ENCODE measurements around the gene UVSSA. TPM values are rescaled to one million over a fixed set of nuclear protein-coding genes. Genes with fewer than 3 reads are reported as not detected.

Gene UVSSA
- total RNA-seq, 1 experiment from 2014 or later: 40.4 TPM

DNA sequence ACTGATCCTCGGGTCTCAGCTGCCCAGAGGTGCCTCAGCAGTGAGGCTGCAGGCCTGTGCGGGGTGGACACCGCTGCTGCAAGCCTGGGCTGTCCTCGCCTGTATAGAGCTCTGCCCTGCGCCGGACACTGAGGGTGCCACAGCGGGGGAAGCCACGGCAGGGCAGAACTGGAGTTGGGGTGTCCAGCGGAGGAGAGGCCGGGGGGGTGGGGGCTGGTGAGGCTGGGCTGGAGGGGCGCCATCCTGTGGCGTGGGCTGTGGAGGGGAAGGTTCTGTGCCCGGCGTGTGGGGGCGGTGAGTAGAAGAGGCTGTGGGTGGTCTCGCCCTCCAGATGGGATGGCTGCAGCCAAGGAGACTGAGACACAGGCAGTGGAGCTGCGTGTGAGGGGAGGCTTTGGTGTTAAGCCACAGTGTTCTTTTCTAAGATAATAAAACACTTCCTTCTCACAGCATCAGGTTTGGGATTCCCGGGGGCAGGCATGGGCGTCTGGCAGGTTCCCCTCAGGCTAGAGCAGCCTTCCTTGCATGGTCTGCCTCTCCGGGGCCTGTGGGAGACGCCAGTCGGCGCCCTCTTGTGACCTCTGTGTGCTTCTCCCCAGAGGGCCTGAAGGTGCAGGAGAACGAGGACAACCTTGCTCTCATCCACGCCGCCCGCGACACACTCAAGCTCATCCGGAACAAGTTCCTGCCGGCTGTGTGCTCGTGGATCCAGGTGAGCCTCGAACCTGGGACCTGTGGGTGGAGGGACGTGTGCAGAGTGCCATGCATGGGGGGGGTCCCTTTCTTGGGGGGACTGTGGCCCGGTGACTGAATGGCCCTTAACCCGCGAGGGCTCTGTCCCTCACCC is 7.4 kb downstream of the UVSSA start:
- ATAC-seq (peak; percentile 31), DNase-seq (ENCODE audit: low spot score) (peak; percentile 37)
- no peak overlapping the region for H3K27ac Mint-ChIP-seq
- H3K9me3 Mint-ChIP-seq: no peaks in the 10 kb centered on the region
- H3K27me3 Mint-ChIP-seq (ENCODE audit: low read depth): no peaks in the 10 kb centered on the region
- TF ChIP-seq, protein P1, sequence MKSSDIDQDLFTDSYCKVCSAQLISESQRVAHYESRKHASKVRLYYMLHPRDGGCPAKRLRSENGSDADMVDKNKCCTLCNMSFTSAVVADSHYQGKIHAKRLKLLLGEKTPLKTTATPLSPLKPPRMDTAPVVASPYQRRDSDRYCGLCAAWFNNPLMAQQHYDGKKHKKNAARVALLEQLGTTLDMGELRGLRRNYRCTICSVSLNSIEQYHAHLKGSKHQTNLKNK (CRISPR knock-in tag; IDR thresholded peaks at IDR 0.05): no peak
- TF ChIP-seq ZNF219 (CRISPR knock-in tag; IDR thresholded peaks at IDR 0.05; ENCODE audit: borderline replicate concordance) (no peak), HMGA2 (CRISPR knock-in tag; IDR thresholded peaks at IDR 0.05) (no peak), ZNF671 (CRISPR knock-in tag; IDR thresholded peaks at IDR 0.05) (no peak), GABPB1 (CRISPR knock-in tag; IDR thresholded peaks at IDR 0.05) (no peak), ESRRA (CRISPR knock-in tag; IDR thresholded peaks at IDR 0.05; ENCODE audit: borderline replicate concordance) (no peak), NFATC4 (CRISPR knock-in tag; IDR thresholded peaks at IDR 0.05) (no peak), ZNF138 (CRISPR knock-in tag; conservative IDR thresholded peaks at IDR 0.05) (no peak), ZNF423 (CRISPR knock-in tag; IDR thresholded peaks at IDR 0.05) (no peak), IRF2 (CRISPR knock-in tag; IDR thresholded peaks at IDR 0.05; ENCODE audit: borderline replicate concordance, low read depth) (no peak), SMAD3 (CRISPR knock-in tag; IDR thresholded peaks at IDR 0.05; ENCODE audit: borderline replicate concordance) (no peak), TEAD4 (CRISPR knock-in tag; IDR thresholded peaks at IDR 0.05) (no peak), CREB1 (CRISPR knock-in tag; IDR thresholded peaks at IDR 0.05) (no peak)
- TF ChIP-seq, protein P2, sequence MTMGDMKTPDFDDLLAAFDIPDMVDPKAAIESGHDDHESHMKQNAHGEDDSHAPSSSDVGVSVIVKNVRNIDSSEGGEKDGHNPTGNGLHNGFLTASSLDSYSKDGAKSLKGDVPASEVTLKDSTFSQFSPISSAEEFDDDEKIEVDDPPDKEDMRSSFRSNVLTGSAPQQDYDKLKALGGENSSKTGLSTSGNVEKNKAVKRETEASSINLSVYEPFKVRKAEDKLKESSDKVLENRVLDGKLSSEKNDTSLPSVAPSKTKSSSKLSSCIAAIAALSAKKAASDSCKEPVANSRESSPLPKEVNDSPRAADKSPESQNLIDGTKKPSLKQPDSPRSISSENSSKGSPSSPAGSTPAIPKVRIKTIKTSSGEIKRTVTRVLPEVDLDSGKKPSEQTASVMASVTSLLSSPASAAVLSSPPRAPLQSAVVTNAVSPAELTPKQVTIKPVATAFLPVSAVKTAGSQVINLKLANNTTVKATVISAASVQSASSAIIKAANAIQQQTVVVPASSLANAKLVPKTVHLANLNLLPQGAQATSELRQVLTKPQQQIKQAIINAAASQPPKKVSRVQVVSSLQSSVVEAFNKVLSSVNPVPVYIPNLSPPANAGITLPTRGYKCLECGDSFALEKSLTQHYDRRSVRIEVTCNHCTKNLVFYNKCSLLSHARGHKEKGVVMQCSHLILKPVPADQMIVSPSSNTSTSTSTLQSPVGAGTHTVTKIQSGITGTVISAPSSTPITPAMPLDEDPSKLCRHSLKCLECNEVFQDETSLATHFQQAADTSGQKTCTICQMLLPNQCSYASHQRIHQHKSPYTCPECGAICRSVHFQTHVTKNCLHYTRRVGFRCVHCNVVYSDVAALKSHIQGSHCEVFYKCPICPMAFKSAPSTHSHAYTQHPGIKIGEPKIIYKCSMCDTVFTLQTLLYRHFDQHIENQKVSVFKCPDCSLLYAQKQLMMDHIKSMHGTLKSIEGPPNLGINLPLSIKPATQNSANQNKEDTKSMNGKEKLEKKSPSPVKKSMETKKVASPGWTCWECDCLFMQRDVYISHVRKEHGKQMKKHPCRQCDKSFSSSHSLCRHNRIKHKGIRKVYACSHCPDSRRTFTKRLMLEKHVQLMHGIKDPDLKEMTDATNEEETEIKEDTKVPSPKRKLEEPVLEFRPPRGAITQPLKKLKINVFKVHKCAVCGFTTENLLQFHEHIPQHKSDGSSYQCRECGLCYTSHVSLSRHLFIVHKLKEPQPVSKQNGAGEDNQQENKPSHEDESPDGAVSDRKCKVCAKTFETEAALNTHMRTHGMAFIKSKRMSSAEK (CRISPR knock-in tag; IDR thresholded peaks at IDR 0.05; ENCODE audit: borderline replicate concordance): no peak
- TF ChIP-seq, protein P3, sequence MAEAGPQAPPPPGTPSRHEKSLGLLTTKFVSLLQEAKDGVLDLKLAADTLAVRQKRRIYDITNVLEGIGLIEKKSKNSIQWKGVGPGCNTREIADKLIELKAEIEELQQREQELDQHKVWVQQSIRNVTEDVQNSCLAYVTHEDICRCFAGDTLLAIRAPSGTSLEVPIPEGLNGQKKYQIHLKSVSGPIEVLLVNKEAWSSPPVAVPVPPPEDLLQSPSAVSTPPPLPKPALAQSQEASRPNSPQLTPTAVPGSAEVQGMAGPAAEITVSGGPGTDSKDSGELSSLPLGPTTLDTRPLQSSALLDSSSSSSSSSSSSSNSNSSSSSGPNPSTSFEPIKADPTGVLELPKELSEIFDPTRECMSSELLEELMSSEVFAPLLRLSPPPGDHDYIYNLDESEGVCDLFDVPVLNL (CRISPR knock-in tag; IDR thresholded peaks at IDR 0.05; ENCODE audit: borderline replicate concordance, low read depth): no peak
- TF ChIP-seq, protein P4, sequence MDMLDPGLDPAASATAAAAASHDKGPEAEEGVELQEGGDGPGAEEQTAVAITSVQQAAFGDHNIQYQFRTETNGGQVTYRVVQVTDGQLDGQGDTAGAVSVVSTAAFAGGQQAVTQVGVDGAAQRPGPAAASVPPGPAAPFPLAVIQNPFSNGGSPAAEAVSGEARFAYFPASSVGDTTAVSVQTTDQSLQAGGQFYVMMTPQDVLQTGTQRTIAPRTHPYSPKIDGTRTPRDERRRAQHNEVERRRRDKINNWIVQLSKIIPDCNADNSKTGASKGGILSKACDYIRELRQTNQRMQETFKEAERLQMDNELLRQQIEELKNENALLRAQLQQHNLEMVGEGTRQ (CRISPR knock-in tag; IDR thresholded peaks at IDR 0.05): no peak
- TF ChIP-seq, protein P5, sequence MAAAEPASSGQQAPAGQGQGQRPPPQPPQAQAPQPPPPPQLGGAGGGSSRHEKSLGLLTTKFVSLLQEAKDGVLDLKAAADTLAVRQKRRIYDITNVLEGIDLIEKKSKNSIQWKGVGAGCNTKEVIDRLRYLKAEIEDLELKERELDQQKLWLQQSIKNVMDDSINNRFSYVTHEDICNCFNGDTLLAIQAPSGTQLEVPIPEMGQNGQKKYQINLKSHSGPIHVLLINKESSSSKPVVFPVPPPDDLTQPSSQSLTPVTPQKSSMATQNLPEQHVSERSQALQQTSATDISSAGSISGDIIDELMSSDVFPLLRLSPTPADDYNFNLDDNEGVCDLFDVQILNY (CRISPR knock-in tag; IDR thresholded peaks at IDR 0.05): no peak
- TF ChIP-seq, protein P6, sequence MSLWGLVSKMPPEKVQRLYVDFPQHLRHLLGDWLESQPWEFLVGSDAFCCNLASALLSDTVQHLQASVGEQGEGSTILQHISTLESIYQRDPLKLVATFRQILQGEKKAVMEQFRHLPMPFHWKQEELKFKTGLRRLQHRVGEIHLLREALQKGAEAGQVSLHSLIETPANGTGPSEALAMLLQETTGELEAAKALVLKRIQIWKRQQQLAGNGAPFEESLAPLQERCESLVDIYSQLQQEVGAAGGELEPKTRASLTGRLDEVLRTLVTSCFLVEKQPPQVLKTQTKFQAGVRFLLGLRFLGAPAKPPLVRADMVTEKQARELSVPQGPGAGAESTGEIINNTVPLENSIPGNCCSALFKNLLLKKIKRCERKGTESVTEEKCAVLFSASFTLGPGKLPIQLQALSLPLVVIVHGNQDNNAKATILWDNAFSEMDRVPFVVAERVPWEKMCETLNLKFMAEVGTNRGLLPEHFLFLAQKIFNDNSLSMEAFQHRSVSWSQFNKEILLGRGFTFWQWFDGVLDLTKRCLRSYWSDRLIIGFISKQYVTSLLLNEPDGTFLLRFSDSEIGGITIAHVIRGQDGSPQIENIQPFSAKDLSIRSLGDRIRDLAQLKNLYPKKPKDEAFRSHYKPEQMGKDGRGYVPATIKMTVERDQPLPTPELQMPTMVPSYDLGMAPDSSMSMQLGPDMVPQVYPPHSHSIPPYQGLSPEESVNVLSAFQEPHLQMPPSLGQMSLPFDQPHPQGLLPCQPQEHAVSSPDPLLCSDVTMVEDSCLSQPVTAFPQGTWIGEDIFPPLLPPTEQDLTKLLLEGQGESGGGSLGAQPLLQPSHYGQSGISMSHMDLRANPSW (CRISPR knock-in tag; conservative IDR thresholded peaks at IDR 0.05; ENCODE audit: low read depth): no peak
- TF ChIP-seq, protein P7, sequence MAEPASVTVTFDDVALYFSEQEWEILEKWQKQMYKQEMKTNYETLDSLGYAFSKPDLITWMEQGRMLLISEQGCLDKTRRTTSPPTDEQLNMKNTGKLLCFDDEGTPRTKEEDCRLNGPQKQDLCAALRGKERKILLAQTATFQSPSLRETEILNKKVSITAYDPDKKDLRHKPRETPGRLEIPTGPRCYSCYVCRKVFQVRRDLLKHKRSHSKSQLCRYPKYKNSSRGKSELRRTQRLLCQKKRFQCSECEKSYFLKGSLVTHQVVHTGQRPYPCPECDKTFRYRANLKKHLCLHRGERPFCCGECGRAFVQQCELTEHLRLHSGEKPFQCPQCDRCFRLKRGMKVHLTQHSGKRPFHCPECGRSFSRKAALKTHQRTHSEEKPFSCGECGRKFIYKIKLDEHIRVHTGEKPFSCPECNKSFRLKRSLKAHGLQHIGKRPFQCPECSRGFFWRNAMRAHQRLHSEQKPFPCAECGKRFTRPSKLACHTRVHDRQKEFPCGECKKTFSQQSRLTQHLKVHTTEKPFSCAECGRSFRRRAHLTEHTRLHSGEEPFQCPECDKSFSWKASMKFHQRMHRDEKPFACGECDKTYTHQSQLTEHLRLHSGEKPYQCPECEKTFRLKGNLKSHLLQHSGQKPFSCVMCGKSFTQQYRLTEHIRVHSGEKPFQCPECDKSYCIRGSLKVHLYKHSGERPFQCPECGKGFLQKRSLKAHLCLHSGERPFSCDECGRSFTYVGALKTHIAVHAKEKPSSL (CRISPR knock-in tag; conservative IDR thresholded peaks at IDR 0.05): no peak
- TF ChIP-seq, protein P8, sequence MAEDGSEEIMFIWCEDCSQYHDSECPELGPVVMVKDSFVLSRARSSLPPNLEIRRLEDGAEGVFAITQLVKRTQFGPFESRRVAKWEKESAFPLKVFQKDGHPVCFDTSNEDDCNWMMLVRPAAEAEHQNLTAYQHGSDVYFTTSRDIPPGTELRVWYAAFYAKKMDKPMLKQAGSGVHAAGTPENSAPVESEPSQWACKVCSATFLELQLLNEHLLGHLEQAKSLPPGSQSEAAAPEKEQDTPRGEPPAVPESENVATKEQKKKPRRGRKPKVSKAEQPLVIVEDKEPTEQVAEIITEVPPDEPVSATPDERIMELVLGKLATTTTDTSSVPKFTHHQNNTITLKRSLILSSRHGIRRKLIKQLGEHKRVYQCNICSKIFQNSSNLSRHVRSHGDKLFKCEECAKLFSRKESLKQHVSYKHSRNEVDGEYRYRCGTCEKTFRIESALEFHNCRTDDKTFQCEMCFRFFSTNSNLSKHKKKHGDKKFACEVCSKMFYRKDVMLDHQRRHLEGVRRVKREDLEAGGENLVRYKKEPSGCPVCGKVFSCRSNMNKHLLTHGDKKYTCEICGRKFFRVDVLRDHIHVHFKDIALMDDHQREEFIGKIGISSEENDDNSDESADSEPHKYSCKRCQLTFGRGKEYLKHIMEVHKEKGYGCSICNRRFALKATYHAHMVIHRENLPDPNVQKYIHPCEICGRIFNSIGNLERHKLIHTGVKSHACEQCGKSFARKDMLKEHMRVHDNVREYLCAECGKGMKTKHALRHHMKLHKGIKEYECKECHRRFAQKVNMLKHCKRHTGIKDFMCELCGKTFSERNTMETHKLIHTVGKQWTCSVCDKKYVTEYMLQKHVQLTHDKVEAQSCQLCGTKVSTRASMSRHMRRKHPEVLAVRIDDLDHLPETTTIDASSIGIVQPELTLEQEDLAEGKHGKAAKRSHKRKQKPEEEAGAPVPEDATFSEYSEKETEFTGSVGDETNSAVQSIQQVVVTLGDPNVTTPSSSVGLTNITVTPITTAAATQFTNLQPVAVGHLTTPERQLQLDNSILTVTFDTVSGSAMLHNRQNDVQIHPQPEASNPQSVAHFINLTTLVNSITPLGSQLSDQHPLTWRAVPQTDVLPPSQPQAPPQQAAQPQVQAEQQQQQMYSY (CRISPR knock-in tag; IDR thresholded peaks at IDR 0.05): no peak
- ChIA-PET CTCF (interaction anchor here (0.5 to 3.7 kb wide), 6 partner anchors 11 to 367 kb away, joined by 3 to 38 read pairs (median 4); partner anchors contain the start of gene TMEM129), POLR2A (no interaction called here)
- no peaks in the 10 kb centered on the region for H3K4me1 Mint-ChIP-seq
- peaks cover 10% of the 10 kb centered on the region; the same call in 1 of the 2 replicates for H3K36me3 Mint-ChIP-seq
- H3K4me3 Mint-ChIP-seq: no peak overlapping the region
